ENCODE results near the gene PRRT4.
A peak's percentile ranks its signal among the peaks of the same experiment; 100 is the strongest.

Gene PRRT4

GRCh38 chr7:128394904-128395496, 33.5 kb upstream of the PRRT4 start:
- DNase-seq, result no peak

GRCh38 chr7:128393526-128394330, 32.2 kb upstream of the PRRT4 start:
- no peak for DNase-seq

DNA sequence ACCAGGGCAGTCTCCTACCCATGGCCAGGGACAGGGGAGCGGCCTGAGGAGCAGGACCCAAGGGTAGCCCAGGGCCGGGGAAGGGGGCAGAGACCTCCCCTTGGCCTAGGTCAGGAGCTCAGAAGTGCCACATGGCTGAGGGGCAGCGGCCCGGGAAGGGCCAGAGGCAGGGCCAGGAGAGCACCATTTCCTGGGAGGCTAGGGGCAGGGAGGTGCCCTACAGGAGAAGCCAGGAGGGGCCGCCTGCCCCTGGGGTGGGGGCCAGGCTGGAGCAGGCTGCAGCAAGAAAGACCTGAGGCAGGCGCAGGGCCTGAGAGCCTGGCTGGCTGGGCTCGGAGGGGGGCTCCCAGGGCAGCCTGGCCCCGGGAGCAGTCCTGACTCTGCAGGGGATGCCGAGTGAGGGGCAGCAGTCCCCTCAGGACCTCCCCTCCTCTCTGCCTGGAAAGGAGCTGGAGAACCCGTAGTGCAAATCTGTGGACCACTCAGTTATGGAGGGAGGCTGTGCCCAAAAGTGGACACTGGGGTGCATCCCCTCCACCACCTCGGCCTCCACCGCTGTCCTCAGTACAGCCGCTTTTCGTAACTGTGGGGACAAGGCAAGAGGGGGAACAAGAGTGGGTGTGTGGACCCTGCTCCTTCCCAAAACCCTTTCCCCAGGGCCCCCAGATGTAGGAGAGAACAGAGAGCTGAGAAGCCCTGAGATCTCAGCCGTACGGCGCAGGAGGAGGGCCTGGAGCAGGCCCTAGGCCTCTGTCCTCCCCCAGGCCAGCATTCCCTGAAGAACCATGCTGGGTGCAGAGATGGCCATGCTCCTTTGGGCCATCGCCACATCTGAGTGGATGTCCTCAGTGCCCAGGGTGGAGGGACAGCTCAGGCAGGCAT, 31.2 kb upstream of the PRRT4 start:
- no peak for DNase-seq

DNA sequence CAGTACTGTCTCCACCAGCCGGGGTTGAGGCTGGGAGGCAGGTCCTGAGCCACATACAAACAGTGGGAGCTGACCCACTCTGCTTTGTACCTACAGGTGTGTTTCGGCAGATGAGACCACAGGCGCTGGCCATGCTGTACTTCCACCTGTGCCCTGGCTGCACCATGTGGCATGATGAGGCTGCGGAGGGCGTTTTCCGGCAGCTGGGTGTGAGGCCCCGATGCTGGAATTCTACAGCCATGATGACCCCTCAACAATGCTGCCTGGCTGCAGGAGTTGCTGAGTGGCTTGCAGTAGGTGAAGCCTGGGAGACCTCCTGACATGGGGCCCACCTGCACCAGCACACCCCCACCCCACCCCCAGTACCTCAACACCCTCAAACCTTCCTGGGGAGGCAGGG, 30.3 kb upstream of the PRRT4 start:
- no peak for DNase-seq

- DNase-seq, result no peak
These were observed 29.5 kb upstream of the PRRT4 start for GRCh38 chr7:128390871-128391565.

DNA sequence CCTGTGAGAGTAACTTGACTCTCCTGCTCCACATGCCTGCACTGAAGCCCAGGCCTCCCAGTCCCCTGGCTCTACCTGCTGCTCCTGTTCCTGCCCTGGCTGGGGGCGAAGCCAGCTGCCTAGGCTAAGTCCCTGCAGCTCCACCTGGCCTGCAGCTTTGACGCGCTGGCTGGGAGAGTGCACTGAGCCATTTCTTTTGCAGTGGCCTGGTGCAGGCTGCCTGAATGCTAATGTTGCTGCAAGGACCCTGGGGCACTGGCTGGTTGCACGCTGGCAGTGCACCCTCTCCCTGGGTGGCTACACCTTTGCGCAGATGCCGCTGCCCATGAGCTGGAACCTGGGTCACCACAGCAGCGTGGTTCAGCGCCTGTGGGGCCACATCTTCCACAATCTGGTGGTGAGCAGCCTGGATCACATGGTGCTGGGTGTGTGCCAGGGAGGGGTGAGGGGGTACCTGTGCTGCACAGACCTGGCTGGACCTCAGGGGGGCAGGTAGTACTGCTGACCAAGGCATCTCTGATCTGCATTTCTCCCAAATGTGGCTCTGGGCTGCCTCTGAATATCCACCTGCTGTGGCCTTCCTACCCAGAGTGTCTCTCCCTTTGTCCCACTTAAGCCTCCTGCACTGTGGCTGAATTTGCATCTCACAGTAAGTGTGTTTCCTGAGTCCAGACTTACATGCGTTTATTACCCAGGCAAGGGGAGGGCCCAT, 28.3 kb upstream of the PRRT4 start:
- DNase-seq, result no peak

DNA sequence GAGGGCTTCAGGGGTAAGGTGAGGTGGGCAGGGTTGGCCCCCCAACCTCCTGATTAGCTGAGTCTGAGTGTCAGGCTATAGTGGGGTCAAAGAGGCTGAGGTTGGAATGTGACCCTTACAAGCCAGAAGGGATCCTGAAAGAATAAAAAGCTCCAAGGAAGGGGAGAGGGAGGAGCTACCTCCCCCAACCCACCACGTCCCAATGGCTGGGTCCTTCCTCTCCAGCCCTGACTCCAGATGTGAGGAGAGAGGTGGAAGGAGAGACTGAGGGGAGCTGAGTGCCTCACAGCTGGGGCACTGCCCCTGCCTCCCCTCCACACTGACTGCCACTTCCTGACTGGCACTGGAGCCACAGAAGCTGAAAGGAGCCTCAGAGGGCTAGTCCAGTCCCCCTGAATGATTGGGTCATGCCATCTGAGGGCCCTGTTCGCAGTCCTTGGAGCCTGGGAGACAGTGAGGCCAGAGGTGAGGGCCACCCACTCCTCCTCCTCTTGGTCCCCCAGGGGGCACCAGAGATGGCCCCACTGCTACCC, 27.7 kb upstream of the PRRT4 start:
- DNase-seq, result no peak

- no peak for DNase-seq
These were observed 26.6 kb upstream of the PRRT4 start for GRCh38 chr7:128388145-128388485.

DNA sequence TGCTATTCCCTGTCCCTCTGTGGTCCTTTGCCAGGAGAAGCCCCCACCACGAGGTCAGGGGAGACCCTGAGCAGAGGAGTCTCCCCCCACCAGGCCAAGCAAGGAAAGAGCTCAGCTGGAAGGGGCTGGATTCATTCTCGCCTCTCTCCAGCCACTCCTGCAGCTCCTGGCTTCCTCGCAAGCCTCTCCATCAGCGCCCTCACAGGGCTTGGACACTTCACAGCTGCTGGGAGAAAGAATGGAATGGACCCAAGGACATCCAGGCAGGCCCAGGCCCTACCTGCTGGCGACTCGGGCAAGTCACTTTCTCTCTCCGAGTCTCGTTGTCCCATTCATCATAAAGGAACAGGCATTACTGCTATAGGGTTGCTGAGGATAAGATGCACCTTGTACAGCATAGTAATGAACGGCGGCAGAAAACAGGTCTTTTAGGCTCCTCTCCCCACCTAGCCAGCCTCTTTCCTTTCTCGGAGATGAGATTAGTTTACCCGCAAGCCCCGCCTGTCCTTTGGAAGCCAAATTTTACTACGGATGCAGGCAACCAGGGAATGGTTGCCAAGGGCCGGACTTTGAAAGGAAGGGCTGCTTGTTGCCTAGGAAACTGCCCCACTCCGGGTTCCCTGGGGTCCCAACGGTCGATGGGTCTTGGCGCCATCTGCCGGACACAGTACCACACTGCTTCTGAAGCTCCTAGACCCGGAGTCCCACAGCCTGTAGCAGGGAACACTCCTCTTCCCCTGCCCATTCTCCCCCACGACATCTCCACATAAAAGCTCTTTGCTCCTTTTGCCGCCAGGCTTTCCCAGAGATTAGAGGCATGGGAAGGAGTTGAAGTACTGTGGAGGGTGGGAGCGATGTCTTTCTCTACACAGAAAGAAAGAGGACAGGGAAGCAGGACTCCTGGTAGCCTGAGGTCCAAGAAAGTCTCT, 26.0 kb upstream of the PRRT4 start:
- peak; percentile 58 to 68 for DNase-seq

DNA sequence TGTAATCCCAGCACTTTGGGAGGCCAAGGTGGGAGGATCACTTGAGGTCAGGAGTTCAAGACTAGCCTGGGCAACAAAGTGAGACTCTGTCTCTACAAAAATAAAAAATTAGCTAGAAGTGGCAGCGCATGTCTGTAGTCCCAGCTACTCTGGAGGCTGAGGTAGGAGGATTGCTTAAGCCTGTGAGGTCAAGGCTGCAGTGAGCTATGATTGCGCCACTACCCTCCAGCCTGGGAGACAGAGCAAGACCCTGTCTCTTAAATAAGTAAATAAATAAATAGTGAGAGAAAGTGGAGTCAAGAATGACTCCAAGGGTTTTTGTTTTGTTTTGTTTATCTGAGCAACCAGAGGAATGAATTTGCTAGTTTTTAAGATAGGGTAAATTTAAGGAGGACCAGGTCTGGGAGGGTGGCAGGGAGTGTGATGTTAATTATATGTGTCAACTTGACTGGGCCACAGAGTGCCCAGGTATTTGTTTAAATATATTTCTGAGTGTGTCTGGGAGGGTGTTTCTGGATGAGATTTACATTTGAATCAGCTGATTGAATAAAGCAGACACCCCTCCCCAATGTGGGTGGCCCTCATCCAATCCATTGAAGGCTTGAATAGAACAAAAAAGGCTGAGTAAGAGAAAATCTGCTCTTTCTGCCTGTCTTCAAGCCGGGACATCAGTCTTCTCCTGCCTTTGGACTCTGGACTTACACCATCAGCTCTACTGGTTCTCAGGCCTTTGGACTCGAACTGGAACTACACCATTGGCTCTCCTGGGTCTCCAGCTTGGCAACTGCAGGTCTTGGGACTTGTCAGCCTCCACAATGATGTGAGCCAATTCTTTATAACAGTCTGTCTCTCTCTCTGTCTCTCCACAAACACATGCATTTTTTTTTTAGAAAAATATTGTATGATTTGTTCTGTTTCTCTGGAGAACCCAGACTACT, 24.8 kb upstream of the PRRT4 start:
- no peak for DNase-seq

GRCh38 chr7:128384726-128385125, 23.2 kb upstream of the PRRT4 start:
- DNase-seq, result no peak

DNA sequence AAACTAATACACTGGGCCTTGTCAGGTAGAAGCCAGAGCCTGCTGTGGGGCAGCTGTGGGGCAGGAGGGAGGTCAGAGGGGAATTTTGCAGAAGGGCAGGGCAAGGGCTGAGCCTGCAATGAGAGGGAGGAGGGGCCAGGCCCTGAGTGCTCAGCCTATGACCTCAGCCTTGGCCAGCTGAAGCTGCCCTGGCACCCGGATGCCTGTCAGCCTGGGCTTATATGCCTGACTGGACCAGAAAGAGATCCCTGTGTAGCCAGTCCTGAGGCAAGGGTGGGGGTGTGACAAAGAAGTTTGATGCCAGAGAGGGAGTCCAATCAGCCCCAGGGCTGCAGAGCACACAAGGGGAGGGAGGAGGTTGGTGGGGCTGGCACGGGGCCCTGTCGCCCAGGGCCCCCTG, 22.3 kb upstream of the PRRT4 start:
- no peak for DNase-seq

GRCh38 chr7:128381161-128381821, 19.8 kb upstream of the PRRT4 start:
- DNase-seq, result peak in 1 of 2 donors; percentile 27

DNA sequence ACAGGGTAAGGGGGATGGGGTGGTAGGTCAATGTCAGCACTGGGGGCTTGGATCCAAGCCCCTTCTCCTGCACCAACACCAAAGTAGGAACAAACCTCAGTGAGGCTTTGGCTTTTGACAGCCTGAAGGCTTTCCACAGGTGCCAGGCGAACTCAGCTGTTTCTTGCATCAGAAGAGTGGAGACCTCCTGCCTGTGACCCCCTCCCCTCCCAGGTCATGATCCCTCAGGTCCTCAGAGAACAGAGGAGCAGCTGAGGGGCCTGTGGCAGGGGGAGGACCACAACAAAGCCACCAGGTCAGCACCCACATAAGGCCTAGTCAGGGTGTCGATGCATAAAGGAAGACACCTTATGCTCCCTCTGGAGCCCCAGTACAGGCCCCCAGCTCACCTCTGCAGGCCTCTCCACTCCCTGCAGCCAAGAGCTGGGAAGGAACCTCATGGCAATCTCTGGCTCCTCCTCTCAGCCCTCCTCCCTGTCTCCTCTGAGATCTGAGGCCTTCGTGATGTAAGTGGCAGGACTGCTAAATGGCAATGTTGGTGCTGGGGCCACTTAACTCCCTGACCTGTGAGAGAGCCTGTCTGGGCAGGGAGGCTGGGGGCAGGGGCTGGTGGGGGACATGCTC, 19.1 kb upstream of the PRRT4 start:
- DNase-seq, result no peak

DNA sequence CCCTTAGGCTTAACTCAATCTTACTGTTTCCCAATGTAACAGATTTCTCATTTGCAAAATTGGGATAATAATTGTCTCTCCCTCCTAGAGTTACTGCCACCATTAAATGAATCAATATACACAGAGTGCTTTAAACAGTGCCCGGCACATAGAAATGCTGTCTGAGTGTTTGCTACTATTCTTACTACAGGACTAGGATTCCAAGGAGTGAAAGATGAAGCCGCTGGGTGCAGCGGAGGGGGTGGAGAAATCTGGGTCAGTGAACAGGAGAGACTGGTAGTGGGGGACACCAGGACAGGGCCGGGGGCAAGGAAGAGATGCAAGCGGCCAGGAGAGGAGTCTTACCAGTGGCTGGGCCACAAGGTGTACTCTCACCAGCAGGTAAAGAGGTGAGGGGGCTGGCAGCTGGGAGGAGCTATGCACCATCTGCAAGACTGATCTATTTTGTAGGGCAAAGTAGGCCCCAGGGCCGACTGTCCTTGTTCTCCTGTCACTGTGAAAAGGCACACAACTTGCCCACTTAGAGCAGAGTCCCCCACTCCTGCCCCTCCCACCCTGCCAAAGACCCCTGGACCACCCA, 18.5 kb upstream of the PRRT4 start:
- no peak for DNase-seq

- no peak for DNase-seq
These were observed 17.1 kb upstream of the PRRT4 start for GRCh38 chr7:128378637-128379036.

- DNase-seq, result no peak
These were observed 14.6 kb upstream of the PRRT4 start for GRCh38 chr7:128376077-128376476.

DNA sequence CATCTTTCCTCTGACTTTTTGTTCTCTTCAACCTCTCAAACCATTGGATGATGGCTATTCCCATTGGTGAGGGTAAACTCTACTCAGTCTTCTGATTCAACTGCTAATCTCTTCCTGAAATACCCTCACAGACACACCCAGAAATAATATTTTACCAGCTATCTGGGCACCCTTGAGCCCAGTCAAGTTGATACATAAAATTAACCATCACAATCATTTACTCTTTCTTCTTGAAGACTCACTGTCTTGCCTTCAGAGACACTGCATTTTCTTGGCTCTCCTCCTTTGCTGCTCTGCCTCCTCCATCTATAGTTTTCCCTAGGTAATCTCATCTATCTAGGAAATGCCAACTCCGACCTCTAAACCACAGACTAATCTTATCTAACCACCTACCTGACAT, 12.6 kb upstream of the PRRT4 start:
- no peak for DNase-seq

Measured in CD4-positive, alpha-beta T cell treated with Interferon alpha-2 for 1 hour (primary cell).